Esophagus muscularis mucosa (tissue), 4 donors: ENCODE data around the gene HEATR3. TPM values are rescaled to one million over a fixed set of nuclear protein-coding genes. Genes with fewer than 3 reads are reported as not detected.
"Not testable (repeated sequence)": the region's sequence is repeated elsewhere in the genome, so short reads cannot be mapped to it uniquely, and the experiment has no call there.

Source experiments
- DNase-seq: peaks from one replicate; pipeline ENCODE4 v3.0.0-alpha.2; 2017; ENCODE audit errors: extremely low spot score
- H3K27ac ChIP-seq, 4 donors: fragments of 200-600 bp; sonication (generic); replicated peaks in 1 of 4; 1 replicate in 3 of 4; 2 replicates in 1 of 4; pipeline ENCODE4 v1.5.1; 2016 to 2019; ENCODE audit warnings: mild to moderate bottlenecking in 1 of 4
- H3K27me3 ChIP-seq, 4 donors: fragments of 200-600 bp; sonication (generic); one replicate each; pipeline versions ENCODE4 v1.5.1 to v1.6.0; 2016 to 2019
- H3K36me3 ChIP-seq, 4 donors: fragments of 200-600 bp; sonication (generic); one replicate each; pipeline ENCODE4 v1.5.1; 2016 to 2019
- H3K4me1 ChIP-seq, 4 donors: fragments of 200-600 bp; sonication (generic); one replicate each; pipeline ENCODE4 v1.5.1; 2016 to 2019
- H3K4me3 ChIP-seq, 4 donors: fragments of 200-600 bp; sonication (generic); 1 replicate in 2 of 4; 2 replicates in 2 of 4; pipeline ENCODE4 v1.5.1; 2016 to 2019; ENCODE audit warnings: mild to moderate bottlenecking in 4 of 4, moderate library complexity in 1 of 4
- H3K9me3 ChIP-seq, 4 donors: fragments of 200-600 bp; sonication (generic); 1 replicate in 3 of 4; 2 replicates in 1 of 4; pipeline ENCODE4 v1.5.1; 2016 to 2019
- CTCF ChIP-seq, 3 experiments: fragments of 200-600 bp in 2 of 3; fragments of 450-650 bp in 1 of 3; sonication (generic) in 2 of 3; IDR thresholded peaks; one replicate each; pipeline ENCODE4 v1.5.1; 2017 to 2019; ENCODE audit warnings: antibody characterized with exemption in 3 of 3, mild to moderate bottlenecking in 2 of 3, moderate library complexity in 1 of 3
- EP300 ChIP-seq: sonication (generic); formaldehyde crosslinking; IDR thresholded peaks from one replicate; pipeline ENCODE4 v1.6.1; 2017; ENCODE audit warnings: antibody characterized with exemption
- POLR2A ChIP-seq: fragments of 450-650 bp; IDR thresholded peaks from one replicate; pipeline ENCODE4 v1.6.1; 2017; ENCODE audit warnings: antibody characterized with exemption, moderate library complexity, mild to moderate bottlenecking, low read depth
- POLR2AphosphoS5 ChIP-seq, 2 donors: sonication (generic); formaldehyde crosslinking; IDR thresholded peaks; one replicate each; pipeline ENCODE4 v1.6.1; 2017; ENCODE audit warnings: antibody characterized with exemption in 2 of 2
- whole genome bisulfite sequencing: methylation state at CpG from one replicate; pipeline ENCODE4 v1.1.5; 2018; 5-methylcytosine and 5-hydroxymethylcytosine counted together
- intact Hi-C: fragments of 100-400 bp; cut with DNase I; formaldehyde crosslinking; loops from one replicate; pipeline ENCODE4 v1.15.1; 2023
- total RNA-seq, 4 donors: library from RNA; depleted of rRNA; stranded (reverse); fragments of >200 nt; gene quantifications; one replicate each; pipeline versions ENCODE4 v1.1.0 to v1.2.1, GENCODE V29; 2016

HEATR3 gene
- total RNA-seq, 4 donors from 2014 or later, result 10.0 to 25.7 (median 12.4) TPM

DNA sequence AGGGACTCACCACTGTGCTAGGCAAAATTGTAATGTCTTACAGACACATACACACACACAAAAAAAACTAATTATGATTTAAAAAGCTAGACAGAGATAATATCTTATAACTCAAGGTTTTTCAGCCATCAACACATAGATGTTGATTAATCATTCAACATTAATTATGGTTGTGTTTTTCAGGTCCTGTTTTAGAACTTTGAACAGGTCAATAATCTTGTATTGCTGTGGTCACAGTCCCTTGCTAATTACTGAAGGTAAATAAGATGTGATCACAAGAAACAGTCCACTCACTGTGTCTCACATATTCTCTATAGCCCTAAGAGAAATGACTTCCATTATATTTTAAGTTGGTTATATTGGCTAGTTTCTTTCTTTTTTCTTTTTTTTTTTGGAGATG lies 54.9 kb downstream of the HEATR3 start:
- no peaks in the 10 kb centered on the region for H3K4me1 ChIP-seq
- no peak overlapping the region for H3K4me3 ChIP-seq
- H3K9me3 ChIP-seq, result no peaks in the 10 kb centered on the region
- TF ChIP-seq POLR2AphosphoS5 (IDR thresholded peaks at IDR 0.05) (no peak), EP300 (no peak)
- H3K36me3 ChIP-seq, result no peaks in the 10 kb centered on the region
- no peak overlapping the region for H3K27ac ChIP-seq
- no peaks in the 10 kb centered on the region for H3K27me3 ChIP-seq
- intact Hi-C loops, result no loop called here
- DNase-seq, result no peak

DNA sequence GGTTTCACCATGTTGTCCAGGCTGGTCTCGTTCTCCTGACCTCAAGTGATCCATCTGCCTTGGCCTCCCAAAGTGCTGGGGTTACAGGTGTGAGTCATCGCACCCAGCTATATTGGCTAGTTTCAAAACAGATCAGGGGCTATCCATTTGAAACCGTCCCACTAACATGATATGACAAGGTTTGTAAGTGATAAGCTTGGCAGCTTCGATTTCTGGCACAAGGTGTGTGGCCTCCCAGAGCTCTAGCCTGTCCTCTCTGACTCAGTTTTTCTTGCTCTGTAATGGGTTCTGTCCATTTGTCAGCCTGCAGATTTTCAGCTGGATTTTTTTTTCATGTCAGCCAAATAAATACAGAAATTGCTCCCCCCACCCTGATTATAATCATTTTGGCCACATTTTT lies 55.5 kb downstream of the HEATR3 start:
- 81% methylated on average over 4 of the region's 4 CpGs for WGBS
- Histone ChIP-seq H3K4me1 (no peaks in the 10 kb centered on the region), H3K36me3 (no peaks in the 10 kb centered on the region), H3K4me3 (no peak overlapping the region), H3K27me3 (no peaks in the 10 kb centered on the region), H3K27ac (no peak overlapping the region), H3K9me3 (no peaks in the 10 kb centered on the region)
- intact Hi-C loops, result no loop called here
- TF ChIP-seq POLR2A, result no peak
- DNase-seq, result no peak

DNA sequence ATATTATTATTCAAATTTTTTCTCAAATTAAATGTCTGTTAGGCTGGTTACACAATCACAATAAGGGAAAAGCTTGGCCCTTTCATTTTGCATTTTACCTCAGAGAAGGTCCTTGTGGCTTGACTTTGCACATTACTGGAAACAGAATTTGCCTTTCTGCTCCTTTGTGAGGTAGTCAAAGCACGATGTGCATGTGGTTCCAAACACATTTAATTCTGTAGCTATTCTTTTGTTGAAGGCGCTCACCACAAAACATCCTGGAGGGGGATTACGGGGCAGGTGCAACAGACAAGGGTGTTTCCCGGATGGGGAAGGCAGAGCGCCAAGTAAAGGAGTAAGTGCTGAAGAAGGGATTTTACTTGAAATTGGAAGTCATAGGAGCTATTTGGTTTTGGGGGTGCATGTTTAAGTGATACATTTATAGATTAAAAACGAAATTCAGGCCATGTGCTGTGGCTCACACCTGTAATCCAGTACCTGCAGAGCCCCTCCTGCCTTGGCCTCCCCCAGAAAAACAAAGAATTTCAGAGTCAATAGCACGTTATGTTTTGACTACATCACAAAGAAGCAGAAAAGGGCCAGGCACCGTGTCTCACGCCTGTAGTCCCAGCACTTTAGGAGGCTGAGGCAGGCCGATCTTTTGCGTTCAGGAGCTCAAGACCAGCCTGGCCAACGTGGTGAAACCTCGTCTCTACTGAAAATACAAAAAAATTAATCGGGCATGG lies 56.1 kb downstream of the HEATR3 start:
- TF ChIP-seq EP300 (no peak), CTCF (IDR thresholded peaks at IDR 0.05) (no peak), POLR2A (no peak), POLR2AphosphoS5 (IDR thresholded peaks at IDR 0.05) (no peak)
- 71% methylated on average over 14 of the region's 14 CpGs for WGBS
- intact Hi-C loops, result no loop called here
- no peak overlapping the region for H3K27ac ChIP-seq
- H3K9me3 ChIP-seq, result no peaks in the 10 kb centered on the region
- H3K27me3 ChIP-seq, result no peaks in the 10 kb centered on the region
- no peak for DNase-seq
- no peak overlapping the region for H3K4me3 ChIP-seq
- no peaks in the 10 kb centered on the region for H3K4me1 ChIP-seq
- no peaks in the 10 kb centered on the region for H3K36me3 ChIP-seq

DNA sequence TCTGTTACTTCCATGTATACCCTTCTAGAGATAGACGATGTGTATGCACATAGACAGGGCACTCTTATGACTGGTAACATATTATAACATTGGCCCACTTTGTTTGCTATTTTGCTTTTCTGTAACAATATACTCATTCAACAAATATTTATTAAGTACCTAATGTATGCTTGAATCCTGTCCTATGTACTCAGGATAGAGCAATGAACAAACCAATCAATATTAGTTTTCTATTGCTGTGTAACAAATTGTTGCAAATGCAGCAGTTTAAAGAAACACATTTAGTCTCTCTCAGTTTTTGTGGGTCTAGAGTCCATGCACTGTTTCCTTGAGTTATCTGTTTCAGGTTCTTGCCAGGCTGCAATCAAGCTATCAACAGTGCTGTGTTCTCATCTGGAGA lies 57.6 kb downstream of the HEATR3 start:
- 92% methylated on average over 1 of the region's 1 CpG for WGBS
- DNase-seq, result no peak
- Histone ChIP-seq H3K4me3 (no peak overlapping the region), H3K4me1 (no peaks in the 10 kb centered on the region), H3K9me3 (no peaks in the 10 kb centered on the region), H3K27me3 (no peaks in the 10 kb centered on the region), H3K27ac (no peak overlapping the region), H3K36me3 (no peaks in the 10 kb centered on the region)
- intact Hi-C loops, result no loop called here
- no peak for TF ChIP-seq POLR2A
- no peak for TF ChIP-seq POLR2AphosphoS5 (IDR thresholded peaks at IDR 0.05)
- TF ChIP-seq EP300, result no peak
- no peak for TF ChIP-seq CTCF (IDR thresholded peaks at IDR 0.05)

DNA sequence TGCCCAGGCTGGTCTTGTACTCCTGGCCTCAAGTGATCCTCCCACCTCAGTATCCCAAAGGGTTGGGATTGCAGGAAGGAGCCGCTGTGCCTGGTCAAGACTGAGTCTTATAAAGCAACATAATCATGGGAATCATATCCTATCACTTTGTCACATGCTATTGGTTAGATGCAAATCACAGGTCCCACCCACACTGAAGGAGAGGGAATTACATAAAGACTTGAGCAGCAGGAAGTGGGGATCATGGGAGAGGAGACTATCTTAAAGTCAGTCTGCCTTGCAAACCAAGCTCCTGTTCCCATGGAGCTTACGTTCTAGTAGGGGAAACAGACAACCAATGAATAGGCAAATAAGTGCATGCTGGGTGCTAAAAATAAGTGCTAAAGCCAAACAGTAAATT lies 59.0 kb downstream of the HEATR3 start:
- intact Hi-C loops, result no loop called here
- H3K9me3 ChIP-seq, result no peaks in the 10 kb centered on the region
- H3K36me3 ChIP-seq, result no peaks in the 10 kb centered on the region
- no peak for DNase-seq
- H3K27me3 ChIP-seq, result no peaks in the 10 kb centered on the region
- WGBS, result 93% methylated on average over 2 of the region's 2 CpGs
- H3K27ac ChIP-seq, result no peak overlapping the region
- no peak overlapping the region for H3K4me3 ChIP-seq
- no peak for TF ChIP-seq EP300
- no peak for TF ChIP-seq CTCF (IDR thresholded peaks at IDR 0.05)
- no peak for TF ChIP-seq POLR2AphosphoS5 (IDR thresholded peaks at IDR 0.05)
- TF ChIP-seq POLR2A, result no peak
- H3K4me1 ChIP-seq, result no peaks in the 10 kb centered on the region

DNA sequence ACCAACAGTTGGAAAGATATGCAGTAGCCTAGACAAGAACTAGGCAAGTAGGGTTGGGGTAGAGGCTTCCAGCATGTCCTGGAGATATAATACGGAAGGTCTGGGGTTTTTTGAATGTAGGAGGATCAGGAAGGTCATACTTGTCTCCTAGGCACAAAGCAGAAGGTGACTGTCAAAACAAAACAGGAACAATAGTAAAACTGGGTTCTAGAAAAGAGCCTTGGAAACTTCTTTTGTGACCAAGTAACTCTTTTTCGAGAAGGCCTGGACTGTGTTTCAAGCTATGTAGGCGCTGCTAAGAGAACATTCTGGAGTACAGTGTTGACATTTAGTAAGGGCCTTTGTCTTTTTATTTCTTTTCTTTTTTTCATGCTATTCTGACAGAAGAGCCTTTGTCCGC lies 60.4 kb downstream of the HEATR3 start:
- DNase-seq, result no peak
- 94% methylated on average over 4 of the region's 4 CpGs for WGBS
- no peaks in the 10 kb centered on the region for H3K27me3 ChIP-seq
- H3K9me3 ChIP-seq, result no peaks in the 10 kb centered on the region
- no peak overlapping the region for H3K4me3 ChIP-seq
- H3K27ac ChIP-seq, result no peak overlapping the region
- TF ChIP-seq POLR2A (no peak), POLR2AphosphoS5 (IDR thresholded peaks at IDR 0.05) (no peak), CTCF (IDR thresholded peaks at IDR 0.05) (no peak), EP300 (no peak)
- intact Hi-C loops, result no loop called here
- H3K36me3 ChIP-seq, result no peaks in the 10 kb centered on the region
- no peaks in the 10 kb centered on the region for H3K4me1 ChIP-seq

DNA sequence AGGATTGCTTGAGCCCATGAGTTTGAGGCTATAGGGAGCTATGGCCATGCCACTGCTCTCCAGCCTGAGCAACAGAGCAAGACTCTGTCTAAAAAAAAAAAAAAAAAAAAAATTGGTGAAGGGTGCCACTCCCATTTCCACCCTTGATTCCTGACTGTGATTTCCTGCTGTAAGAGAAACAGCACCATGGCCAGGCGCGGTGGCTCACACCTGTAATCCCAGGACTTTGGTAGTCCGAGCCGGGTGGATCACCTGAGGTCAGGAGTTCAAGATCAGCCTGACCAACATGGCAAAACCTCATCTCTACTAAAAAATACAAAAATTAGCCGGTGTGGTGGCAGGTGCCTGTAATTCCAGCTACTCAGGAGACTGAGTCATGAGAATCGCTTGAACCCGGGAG lies 66.8 kb downstream of the HEATR3 start:
- H3K27ac ChIP-seq, H3K9me3 ChIP-seq, intact Hi-C loops, H3K4me3 ChIP-seq, DNase-seq, H3K27me3 ChIP-seq, H3K4me1 ChIP-seq, H3K36me3 ChIP-seq: not testable (repeated sequence)
- 96% methylated on average over 7 of the region's 7 CpGs for WGBS
